Jurkat, Clone E6-1 (cell line): ENCODE measurements around the gene SLC5A9. TPM values are rescaled to one million over a fixed set of nuclear protein-coding genes. Genes with fewer than 3 reads are reported as not detected.

ENCODE experiments used
- DNase-seq: peaks from one replicate; pipeline ENCODE4 v3.0.0-alpha.2; 2011; ENCODE audit warnings: low read depth, low spot score
- H3K4me3 ChIP-seq: 2 replicates; pipeline ENCODE4 v1.5.1; 2011; ENCODE audit warnings: mild to moderate bottlenecking, low read length, control low read depth, moderate library complexity
- polyA plus RNA-seq: library from polyadenylated mRNA; unstranded; fragments of >200 nt; gene quantifications from one replicate; pipeline ENCODE4 v1.2.1, GENCODE V29; 2012; ENCODE audit warnings: missing spikeins; ENCODE audit not compliant: insufficient read length, insufficient read depth

SLC5A9 gene
- polyA plus RNA-seq = not detected

GRCh38 chr1:48222501-48223242, at the start of gene SLC5A9:
Gene SLC5A9 (plus strand): TSS chr1:48222716. CDS start chr1:48222737, 21 bp downstream.
- no peak for DNase-seq
- H3K4me3 ChIP-seq = no peak within 1 kb of the TSS

- no peak for DNase-seq
- H3K4me3 ChIP-seq = no peak overlapping the region
These were observed 47.4 kb upstream of the SLC5A9 start for GRCh38 chr1:48175116-48175515.

GRCh38 chr1:48177257-48177656, 45.3 kb upstream of the SLC5A9 start:
- no peak overlapping the region for H3K4me3 ChIP-seq
- no peak for DNase-seq

GRCh38 chr1:48181669-48182367, 40.7 kb upstream of the SLC5A9 start:
- H3K4me3 ChIP-seq = no peak overlapping the region
- DNase-seq = no peak

- H3K4me3 ChIP-seq = no peak overlapping the region
- DNase-seq = no peak
These were observed 40.1 kb upstream of the SLC5A9 start for GRCh38 chr1:48182439-48182838.

GRCh38 chr1:48186306-48186839, 36.1 kb upstream of the SLC5A9 start:
- no peak for DNase-seq
- H3K4me3 ChIP-seq = no peak overlapping the region

GRCh38 chr1:48187969-48188563, 34.5 kb upstream of the SLC5A9 start:
- no peak for DNase-seq
- no peak overlapping the region for H3K4me3 ChIP-seq

- DNase-seq = no peak
These were observed 31.6 kb upstream of the SLC5A9 start for GRCh38 chr1:48190881-48191280.

GRCh38 chr1:48194801-48195200, 27.7 kb upstream of the SLC5A9 start:
- H3K4me3 ChIP-seq = no peak overlapping the region
- DNase-seq = no peak

More at GRCh38 chr1:48190881-48191280, 31.6 kb upstream of the SLC5A9 start:
- no peak overlapping the region for H3K4me3 ChIP-seq

- DNase-seq = no peak
- no peak overlapping the region for H3K4me3 ChIP-seq
These were observed 26.3 kb upstream of the SLC5A9 start for GRCh38 chr1:48196237-48196636.

- H3K4me3 ChIP-seq = no peak overlapping the region
- DNase-seq = no peak
These were observed 23.5 kb upstream of the SLC5A9 start for GRCh38 chr1:48198970-48199369.

GRCh38 chr1:48200166-48200900, 22.2 kb upstream of the SLC5A9 start:
- no peak for DNase-seq
- no peak overlapping the region for H3K4me3 ChIP-seq

- no peak overlapping the region for H3K4me3 ChIP-seq
- peak; percentile 47 for DNase-seq
These were observed 20.3 kb upstream of the SLC5A9 start for GRCh38 chr1:48202030-48202752.

- no peak overlapping the region for H3K4me3 ChIP-seq
- peak; percentile 30 for DNase-seq
These were observed 19.1 kb upstream of the SLC5A9 start for GRCh38 chr1:48203287-48203900.

- no peak overlapping the region for H3K4me3 ChIP-seq
- DNase-seq = no peak
These were observed 17.0 kb upstream of the SLC5A9 start for GRCh38 chr1:48205522-48205921.

GRCh38 chr1:48206371-48206770, 16.1 kb upstream of the SLC5A9 start:
- H3K4me3 ChIP-seq = no peak overlapping the region
- no peak for DNase-seq

GRCh38 chr1:48207131-48207530, 15.4 kb upstream of the SLC5A9 start:
- H3K4me3 ChIP-seq = no peak overlapping the region
- no peak for DNase-seq

- H3K4me3 ChIP-seq = no peak overlapping the region
- DNase-seq = no peak
These were observed 14.9 kb upstream of the SLC5A9 start for GRCh38 chr1:48207536-48208075.
